HUES64 (cell line): Measurements from ENCODE around the gene SIVA1. TPM values are rescaled to one million over a fixed set of nuclear protein-coding genes. Genes with fewer than 3 reads are reported as not detected.
A peak's percentile ranks its signal among the peaks of the same experiment; 100 is the strongest.

Experiments used
- H3K27ac ChIP-seq: 2 replicates; pipeline ENCODE4 v1.7.0; 2013; ENCODE audit warnings: low read depth, low read length, inconsistent platforms
- H3K27me3 ChIP-seq: 2 replicates; pipeline ENCODE4 v1.6.1; 2013; ENCODE audit warnings: mild to moderate bottlenecking, low read length; ENCODE audit not compliant: insufficient read depth
- H3K36me3 ChIP-seq: 2 replicates; pipeline ENCODE4 v1.6.1; 2013; ENCODE audit warnings: mild to moderate bottlenecking, low read length; ENCODE audit not compliant: insufficient read depth
- H3K4me1 ChIP-seq: 2 replicates; pipeline ENCODE4 v1.6.1; 2013; ENCODE audit warnings: mild to moderate bottlenecking, low read length, moderate library complexity; ENCODE audit not compliant: insufficient read depth
- H3K4me3 ChIP-seq: 2 replicates; pipeline ENCODE4 v1.5.1; 2013; ENCODE audit warnings: mild to moderate bottlenecking, low read length, moderate library complexity
- H3K9ac ChIP-seq: 2 replicates; pipeline ENCODE4 v1.6.1; 2013; ENCODE audit warnings: mild to moderate bottlenecking, low read depth, low read length
- H3K9me3 ChIP-seq: 2 replicates; pipeline ENCODE4 v1.6.1; 2013; ENCODE audit warnings: low read depth, low read length; ENCODE audit not compliant: insufficient read depth
- WGBS: fragments of 150-250, 120-280 bp; methylation state at CpG from one replicate; pipeline ENCODE4 v1.1.7; 2013; ENCODE audit warnings: missing lambda C conversion rate; 5-methylcytosine and 5-hydroxymethylcytosine counted together
- polyA plus RNA-seq, 2 experiments: library from polyadenylated mRNA; stranded (reverse); fragments of 50-300 nt; gene quantifications; one replicate each; pipeline ENCODE4 v1.2.3, GENCODE V29; 2013

SIVA1 gene
- 136 TPM for polyA plus RNA-seq (2013, experiment 1 of 2)
- polyA plus RNA-seq (2013, experiment 2 of 2): 121 TPM

- peak within 1 kb of the TSS; percentile 97 for H3K9ac ChIP-seq
- under 1% methylated on average over 95 of the region's 95 CpGs for WGBS
- H3K9me3 ChIP-seq: peaks cover 17% of the 10 kb centered on the region
- H3K4me1 ChIP-seq: peaks cover 5% of the 10 kb centered on the region; the same call in 1 of the 2 replicates
- H3K27ac ChIP-seq: peak within 1 kb of the TSS; percentile 90
- H3K36me3 ChIP-seq: peaks cover 29% of the 10 kb centered on the region
- no peaks in the 10 kb centered on the region for H3K27me3 ChIP-seq
- peak within 1 kb of the TSS; percentile 86 for H3K4me3 ChIP-seq
Observed at GRCh38 chr14:104752735-104753527, at the start of gene SIVA1. TSS of gene SIVA1 (plus strand) at chr14:104753147. CDS start at chr14:104753202, 55 bp downstream.

- Histone ChIP-seq H3K27me3 (no peaks in the 10 kb centered on the region), H3K4me3 (no peak overlapping the region), H3K36me3 (peaks cover 32% of the 10 kb centered on the region), H3K9ac (no peak overlapping the region), H3K4me1 (peaks cover 9% of the 10 kb centered on the region; the same call in 1 of the 2 replicates), H3K27ac (no peak overlapping the region), H3K9me3 (peaks cover 9% of the 10 kb centered on the region)
- WGBS: 97% methylated on average over 28 of the region's 28 CpGs
Observed at GRCh38 chr14:104703269-104703668, 49.7 kb upstream of the SIVA1 start.

GRCh38 chr14:104704252-104704651 is 48.7 kb upstream of the SIVA1 start:
- WGBS: 97% methylated on average over 22 of the region's 22 CpGs
- peaks cover 11% of the 10 kb centered on the region; the same call in 1 of the 2 replicates for H3K4me1 ChIP-seq
- H3K36me3 ChIP-seq: peaks cover 32% of the 10 kb centered on the region
- peaks cover 9% of the 10 kb centered on the region for H3K9me3 ChIP-seq
- H3K27ac ChIP-seq: no peak overlapping the region
- no peak overlapping the region for H3K9ac ChIP-seq
- no peak overlapping the region for H3K4me3 ChIP-seq
- H3K27me3 ChIP-seq: no peaks in the 10 kb centered on the region

- H3K9ac ChIP-seq: no peak overlapping the region
- 92% methylated on average over 21 of the region's 21 CpGs for WGBS
- H3K27ac ChIP-seq: no peak overlapping the region
- H3K4me1 ChIP-seq: peaks cover 11% of the 10 kb centered on the region; the same call in 1 of the 2 replicates
- no peak overlapping the region for H3K4me3 ChIP-seq
- H3K36me3 ChIP-seq: peaks cover 36% of the 10 kb centered on the region
- peaks cover 9% of the 10 kb centered on the region for H3K9me3 ChIP-seq
- H3K27me3 ChIP-seq: no peaks in the 10 kb centered on the region
Observed at GRCh38 chr14:104705340-104706047, 47.5 kb upstream of the SIVA1 start.

- H3K9me3 ChIP-seq: peaks cover 9% of the 10 kb centered on the region
- no peak overlapping the region for H3K4me3 ChIP-seq
- no peak overlapping the region for H3K27ac ChIP-seq
- 51% methylated on average over 23 of the region's 28 CpGs for WGBS
- no peaks in the 10 kb centered on the region for H3K27me3 ChIP-seq
- H3K36me3 ChIP-seq: peaks cover 42% of the 10 kb centered on the region
- no peak overlapping the region for H3K9ac ChIP-seq
- H3K4me1 ChIP-seq: peaks cover 11% of the 10 kb centered on the region; the same call in 1 of the 2 replicates
Observed at GRCh38 chr14:104706733-104707607, 46.0 kb upstream of the SIVA1 start.

GRCh38 chr14:104707608-104708595 is 45.0 kb upstream of the SIVA1 start:
- no peaks in the 10 kb centered on the region for H3K27me3 ChIP-seq
- H3K36me3 ChIP-seq: peaks cover 44% of the 10 kb centered on the region
- no peak overlapping the region for H3K4me3 ChIP-seq
- H3K4me1 ChIP-seq: peaks cover 11% of the 10 kb centered on the region; the same call in 1 of the 2 replicates
- H3K9me3 ChIP-seq: peaks cover 9% of the 10 kb centered on the region
- H3K27ac ChIP-seq: no peak overlapping the region
- no peak overlapping the region for H3K9ac ChIP-seq
- WGBS: 56% methylated on average over 31 of the region's 34 CpGs

GRCh38 chr14:104708606-104709268 is 44.2 kb upstream of the SIVA1 start:
- H3K27ac ChIP-seq: no peak overlapping the region
- no peak overlapping the region for H3K9ac ChIP-seq
- peaks cover 9% of the 10 kb centered on the region for H3K9me3 ChIP-seq
- peaks cover 11% of the 10 kb centered on the region; the same call in 1 of the 2 replicates for H3K4me1 ChIP-seq
- H3K4me3 ChIP-seq: no peak overlapping the region
- no peaks in the 10 kb centered on the region for H3K27me3 ChIP-seq
- WGBS: 52% methylated on average over 20 of the region's 20 CpGs
- H3K36me3 ChIP-seq: peaks cover 39% of the 10 kb centered on the region

- H3K9me3 ChIP-seq: peaks cover 3% of the 10 kb centered on the region
Observed at GRCh38 chr14:104709387-104710039, 43.4 kb upstream of the SIVA1 start.

GRCh38 chr14:104710071-104710735 is 42.7 kb upstream of the SIVA1 start:
- H3K27me3 ChIP-seq: no peaks in the 10 kb centered on the region
- H3K27ac ChIP-seq: no peak overlapping the region
- H3K36me3 ChIP-seq: peaks cover 36% of the 10 kb centered on the region

More at GRCh38 chr14:104709387-104710039, 43.4 kb upstream of the SIVA1 start:
- Histone ChIP-seq H3K27ac (no peak overlapping the region), H3K9ac (no peak overlapping the region), H3K27me3 (no peaks in the 10 kb centered on the region), H3K4me1 (peaks cover 11% of the 10 kb centered on the region; the same call in 1 of the 2 replicates), H3K36me3 (peaks cover 39% of the 10 kb centered on the region), H3K4me3 (no peak overlapping the region)
- 88% methylated on average over 18 of the region's 18 CpGs for WGBS

More at GRCh38 chr14:104710071-104710735, 42.7 kb upstream of the SIVA1 start:
- H3K9ac ChIP-seq: no peak overlapping the region
- WGBS: 93% methylated on average over 34 of the region's 34 CpGs
- no peaks in the 10 kb centered on the region for H3K9me3 ChIP-seq
- H3K4me1 ChIP-seq: peaks cover 11% of the 10 kb centered on the region; the same call in 1 of the 2 replicates
- H3K4me3 ChIP-seq: no peak overlapping the region
